ENCODE measurements around the gene EPB41L1. TPM values are rescaled to one million over a fixed set of nuclear protein-coding genes. Genes with fewer than 3 reads are reported as not detected.

Gene EPB41L1
- total RNA-seq, 4 donors from 2014 or later, result 29.2 to 49.3 (median 35.4) TPM

GRCh38 chr20:36118371-36118770 lies 36.2 kb upstream of the EPB41L1 start:
- Histone ChIP-seq H3K4me1 (no peaks in the 10 kb centered on the region), H3K4me3 (no peak overlapping the region), H3K36me3 (no peaks in the 10 kb centered on the region), H3K27ac (no peak overlapping the region), H3K27me3 (no peaks in the 10 kb centered on the region), H3K9me3 (no peaks in the 10 kb centered on the region)
- 78 to 91% methylated on average over 2 of the region's 2 CpGs for WGBS, 2 donors (ENCODE audit: low coverage in 1 of 2)
- ATAC-seq, result no peak
- TF ChIP-seq EP300 (IDR thresholded peaks at IDR 0.05) (no peak), CTCF (IDR thresholded peaks at IDR 0.05) (no peak), POLR2AphosphoS5 (IDR thresholded peaks at IDR 0.05) (no peak), POLR2A (IDR thresholded peaks at IDR 0.05) (no peak)

GRCh38 chr20:36119537-36119936 lies 35.0 kb upstream of the EPB41L1 start:
- Histone ChIP-seq H3K27ac (no peak overlapping the region), H3K4me3 (no peak overlapping the region), H3K36me3 (no peaks in the 10 kb centered on the region), H3K27me3 (no peaks in the 10 kb centered on the region), H3K9me3 (no peaks in the 10 kb centered on the region), H3K4me1 (no peaks in the 10 kb centered on the region)
- ATAC-seq, result no peak
- TF ChIP-seq POLR2AphosphoS5 (IDR thresholded peaks at IDR 0.05) (no peak), POLR2A (IDR thresholded peaks at IDR 0.05) (no peak), EP300 (IDR thresholded peaks at IDR 0.05) (no peak), CTCF (IDR thresholded peaks at IDR 0.05) (no peak)
- 83 to 90% methylated on average over 2 to 6 of the region's 6 CpGs for WGBS, 2 donors (ENCODE audit: low coverage in 1 of 2)

- H3K4me1 ChIP-seq, result no peaks in the 10 kb centered on the region
- H3K4me3 ChIP-seq, result no peak overlapping the region
- TF ChIP-seq POLR2A (IDR thresholded peaks at IDR 0.05), result no peak
- TF ChIP-seq EP300 (IDR thresholded peaks at IDR 0.05), result no peak
- no peak for TF ChIP-seq POLR2AphosphoS5 (IDR thresholded peaks at IDR 0.05)
- no peak for TF ChIP-seq CTCF (IDR thresholded peaks at IDR 0.05)
- ATAC-seq, result no peak
- WGBS, 2 donors (ENCODE audit: low coverage in 1 of 2), result 86 to 89% methylated on average over 2 to 6 of the region's 6 CpGs
- no peaks in the 10 kb centered on the region for H3K27me3 ChIP-seq
- H3K36me3 ChIP-seq, result no peaks in the 10 kb centered on the region
- H3K27ac ChIP-seq, result no peak overlapping the region
- no peaks in the 10 kb centered on the region for H3K9me3 ChIP-seq
Measured at GRCh38 chr20:36120241-36120640, 34.3 kb upstream of the EPB41L1 start.

- no peak for ATAC-seq
- no peak overlapping the region for H3K4me3 ChIP-seq
- no peaks in the 10 kb centered on the region for H3K9me3 ChIP-seq
- TF ChIP-seq POLR2A (IDR thresholded peaks at IDR 0.05) (no peak), POLR2AphosphoS5 (IDR thresholded peaks at IDR 0.05) (no peak), EP300 (IDR thresholded peaks at IDR 0.05) (no peak), CTCF (IDR thresholded peaks at IDR 0.05) (no peak)
- H3K4me1 ChIP-seq, result no peaks in the 10 kb centered on the region
- no peaks in the 10 kb centered on the region for H3K27me3 ChIP-seq
- WGBS, 2 donors (ENCODE audit: low coverage in 1 of 2), result 73 to 100% methylated on average over 4 to 6 of the region's 7 CpGs
- H3K36me3 ChIP-seq, result no peaks in the 10 kb centered on the region
- no peak overlapping the region for H3K27ac ChIP-seq
Measured at GRCh38 chr20:36120991-36121390, 33.5 kb upstream of the EPB41L1 start.

GRCh38 chr20:36121981-36122930 lies 32.3 kb upstream of the EPB41L1 start:
- H3K9me3 ChIP-seq, result no peaks in the 10 kb centered on the region
- no peaks in the 10 kb centered on the region for H3K36me3 ChIP-seq
- 91 to 100% methylated on average over 1 to 4 of the region's 17 CpGs for WGBS, 2 donors (ENCODE audit: low coverage in 1 of 2)
- no peak overlapping the region for H3K27ac ChIP-seq
- no peak overlapping the region for H3K4me3 ChIP-seq
- H3K4me1 ChIP-seq, result no peaks in the 10 kb centered on the region
- no peak for ATAC-seq
- TF ChIP-seq POLR2AphosphoS5 (IDR thresholded peaks at IDR 0.05) (no peak), POLR2A (IDR thresholded peaks at IDR 0.05) (no peak), EP300 (IDR thresholded peaks at IDR 0.05) (no peak), CTCF (IDR thresholded peaks at IDR 0.05) (no peak)
- no peaks in the 10 kb centered on the region for H3K27me3 ChIP-seq
